Neutrophil (primary cell): Measurements from ENCODE around the gene PSMG4.

Experiments used
- H3K27ac ChIP-seq: fragments of 200-600 bp; sonication (generic); 2 replicates; pipeline ENCODE4 v1.5.1; 2016; ENCODE audit warnings: mild to moderate bottlenecking, moderate library complexity
- H3K27me3 ChIP-seq: fragments of 200-600 bp; sonication (generic); 2 replicates; pipeline ENCODE4 v1.6.0; 2016; ENCODE audit warnings: mild to moderate bottlenecking
- H3K36me3 ChIP-seq: fragments of 200-600 bp; sonication (generic); 2 replicates; pipeline ENCODE4 v1.5.1; 2017
- H3K4me1 ChIP-seq, 2 experiments: fragments of 200-600 bp in 1 of 2; sonication (generic) in 1 of 2; 1 replicate in 1 of 2; 2 replicates in 1 of 2; pipeline versions ENCODE4 v1.5.1 to v1.6.1; 2013 to 2016; ENCODE audit warnings: low read depth in 1 of 2, low read length in 1 of 2, mild to moderate bottlenecking in 1 of 2, moderate library complexity in 1 of 2; ENCODE audit not compliant: control insufficient read depth in 1 of 2, insufficient read depth in 1 of 2
- H3K4me3 ChIP-seq, 2 experiments: fragments of 200-600 bp in 1 of 2; sonication (generic) in 1 of 2; 1 replicate in 1 of 2; 2 replicates in 1 of 2; pipeline ENCODE4 v1.5.1; 2013 to 2016; ENCODE audit warnings: low read depth in 1 of 2, low read length in 1 of 2, mild to moderate bottlenecking in 1 of 2, moderate library complexity in 1 of 2
- H3K9me3 ChIP-seq: fragments of 200-600 bp; sonication (generic); 2 replicates; pipeline ENCODE4 v1.5.1; 2016
- CTCF ChIP-seq: fragments of 200-600 bp; sonication (generic); IDR thresholded peaks from 2 replicates; pipeline ENCODE4 v1.5.1; 2016; ENCODE audit warnings: antibody characterized with exemption

Gene PSMG4

DNA sequence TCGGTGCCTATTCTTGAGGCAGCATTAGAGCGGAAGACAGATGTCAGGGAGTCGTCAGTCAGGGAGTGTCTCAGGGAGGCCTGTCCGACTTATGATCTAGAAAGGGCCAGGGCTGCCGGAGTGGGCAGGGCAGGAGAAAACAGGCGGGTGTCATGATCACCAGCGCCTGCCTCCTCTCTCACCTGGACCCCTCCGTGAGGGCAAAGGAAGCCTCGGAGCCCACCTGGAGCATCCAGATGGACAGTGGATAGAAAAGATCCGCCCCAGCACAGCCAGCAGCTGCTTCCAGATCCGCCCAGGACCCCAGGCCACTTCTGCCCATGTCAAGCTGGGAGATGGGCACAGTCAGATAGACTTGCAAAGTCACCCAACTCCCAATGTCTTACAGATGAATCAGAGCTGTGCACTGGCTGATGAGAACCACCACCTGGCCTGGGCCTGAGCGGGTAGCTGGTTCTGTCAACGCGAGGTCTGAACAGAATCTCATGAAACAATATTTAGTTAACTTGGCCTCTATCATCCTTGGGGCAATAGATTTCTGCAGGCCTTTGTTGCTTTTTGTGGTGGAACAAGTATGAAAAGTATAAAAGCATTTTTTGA is 22.2 kb downstream of the PSMG4 start:
- Histone ChIP-seq H3K9me3 (no peaks in the 10 kb centered on the region), H3K36me3 (no peaks in the 10 kb centered on the region), H3K4me3 (no peak overlapping the region), H3K27me3 (no peaks in the 10 kb centered on the region), H3K27ac (no peak overlapping the region), H3K4me1 (no peaks in the 10 kb centered on the region)
- TF ChIP-seq CTCF, result no peak

DNA sequence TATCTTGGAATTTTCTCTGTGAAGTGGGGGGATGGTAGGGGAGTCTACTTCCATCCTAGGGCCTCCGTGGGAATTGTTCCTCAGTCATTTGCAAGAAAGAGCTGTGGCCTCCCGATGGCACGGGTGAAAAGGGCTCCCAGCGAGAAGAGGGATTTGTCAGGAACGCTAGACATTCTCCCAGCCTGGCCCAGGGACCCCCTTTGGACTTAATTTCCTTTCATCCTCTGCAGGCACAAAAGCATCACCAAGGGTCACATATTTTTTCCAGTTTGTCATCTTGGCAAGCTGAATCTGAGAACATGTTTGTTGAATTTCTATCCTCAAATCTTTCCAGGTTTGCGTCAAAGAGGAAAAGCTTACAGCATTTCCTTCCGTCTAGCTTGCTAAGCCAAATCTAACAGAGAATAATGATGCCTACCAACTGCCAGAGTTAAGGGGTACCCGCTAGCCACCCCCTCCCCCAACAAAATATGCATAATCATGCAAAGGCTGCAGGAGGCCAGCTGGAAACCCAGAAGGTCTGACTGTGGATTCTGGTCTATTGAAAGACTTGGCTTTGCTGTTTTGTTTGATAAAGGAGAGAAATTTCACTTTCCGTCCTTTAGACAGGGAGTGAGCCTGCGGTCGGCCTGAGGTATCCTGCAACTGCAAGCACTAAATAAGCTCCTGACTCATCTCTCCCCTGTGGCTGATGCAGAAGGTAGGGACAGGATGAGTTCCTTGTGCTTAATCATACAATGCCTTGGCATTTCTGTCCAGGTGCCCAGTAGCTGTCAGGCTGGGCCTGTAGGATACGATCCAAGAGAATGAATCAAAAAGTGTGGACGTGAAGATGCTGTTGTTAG is 23.1 kb downstream of the PSMG4 start:
- Histone ChIP-seq H3K4me1 (no peaks in the 10 kb centered on the region), H3K4me3 (no peak overlapping the region), H3K9me3 (no peaks in the 10 kb centered on the region), H3K27me3 (no peaks in the 10 kb centered on the region), H3K27ac (no peak overlapping the region), H3K36me3 (no peaks in the 10 kb centered on the region)
- TF ChIP-seq CTCF, result no peak

DNA sequence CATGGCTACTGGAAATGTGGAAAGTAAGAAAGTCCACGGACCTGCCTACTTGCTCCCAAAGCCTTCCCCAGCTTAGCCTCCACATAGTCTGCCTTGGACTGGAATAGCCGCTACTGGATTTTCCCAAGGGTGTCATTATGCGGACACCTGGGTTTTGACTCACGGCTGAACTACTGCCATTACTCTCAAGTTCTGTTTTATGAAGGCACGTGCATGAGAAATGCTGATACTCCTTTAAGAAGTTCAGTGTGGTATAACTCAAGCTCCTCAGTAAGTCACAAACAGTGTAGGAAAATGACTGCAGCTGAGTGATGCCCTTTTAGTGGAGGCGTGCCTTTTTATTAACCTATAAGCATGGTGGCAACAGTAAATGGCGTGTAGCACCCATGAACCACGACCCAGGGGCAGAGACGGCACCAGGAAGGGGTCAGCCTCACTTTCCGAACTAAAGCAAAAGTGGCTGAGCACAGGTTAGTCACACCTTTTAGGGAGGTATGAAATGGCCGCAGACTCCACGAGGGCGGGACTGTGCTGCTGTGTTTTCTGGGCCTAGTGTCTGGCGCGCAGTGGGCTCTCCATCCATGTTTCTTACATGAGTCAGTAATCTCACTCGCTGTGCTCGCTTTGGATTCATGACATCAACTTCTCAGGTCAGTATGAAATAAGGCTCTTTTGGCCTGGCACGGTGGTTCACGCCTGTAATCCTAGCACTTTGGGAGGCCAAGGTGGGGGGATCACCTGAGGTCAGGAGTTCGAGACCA is 23.9 kb downstream of the PSMG4 start:
- Histone ChIP-seq H3K4me3 (no peak overlapping the region), H3K27me3 (no peaks in the 10 kb centered on the region), H3K27ac (no peak overlapping the region), H3K36me3 (no peaks in the 10 kb centered on the region), H3K9me3 (no peaks in the 10 kb centered on the region), H3K4me1 (no peaks in the 10 kb centered on the region)
- TF ChIP-seq CTCF, result no peak

DNA sequence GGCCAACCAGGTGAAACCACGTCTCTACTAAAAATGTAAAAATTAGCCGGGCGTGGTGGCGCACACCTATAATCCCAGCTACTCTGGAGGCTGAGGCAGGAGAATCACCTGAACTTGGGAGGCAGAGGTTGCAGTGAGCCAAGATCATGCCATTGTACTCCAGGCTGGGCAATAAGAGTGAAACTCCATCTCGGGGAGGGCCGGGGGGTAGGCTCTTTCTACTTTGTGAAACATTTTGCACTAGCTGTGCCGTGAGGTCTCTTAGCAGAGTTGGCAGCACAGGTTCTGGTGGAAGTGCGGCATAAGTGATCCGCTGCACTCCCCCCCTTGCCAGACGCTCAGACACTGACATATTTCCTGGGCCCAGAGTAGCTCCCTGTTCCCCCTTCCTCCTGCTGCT is 24.5 kb downstream of the PSMG4 start:
- Histone ChIP-seq H3K4me3 (no peak overlapping the region), H3K27ac (no peak overlapping the region), H3K9me3 (no peaks in the 10 kb centered on the region), H3K36me3 (no peaks in the 10 kb centered on the region), H3K27me3 (no peaks in the 10 kb centered on the region), H3K4me1 (no peaks in the 10 kb centered on the region)
- TF ChIP-seq CTCF, result no peak

DNA sequence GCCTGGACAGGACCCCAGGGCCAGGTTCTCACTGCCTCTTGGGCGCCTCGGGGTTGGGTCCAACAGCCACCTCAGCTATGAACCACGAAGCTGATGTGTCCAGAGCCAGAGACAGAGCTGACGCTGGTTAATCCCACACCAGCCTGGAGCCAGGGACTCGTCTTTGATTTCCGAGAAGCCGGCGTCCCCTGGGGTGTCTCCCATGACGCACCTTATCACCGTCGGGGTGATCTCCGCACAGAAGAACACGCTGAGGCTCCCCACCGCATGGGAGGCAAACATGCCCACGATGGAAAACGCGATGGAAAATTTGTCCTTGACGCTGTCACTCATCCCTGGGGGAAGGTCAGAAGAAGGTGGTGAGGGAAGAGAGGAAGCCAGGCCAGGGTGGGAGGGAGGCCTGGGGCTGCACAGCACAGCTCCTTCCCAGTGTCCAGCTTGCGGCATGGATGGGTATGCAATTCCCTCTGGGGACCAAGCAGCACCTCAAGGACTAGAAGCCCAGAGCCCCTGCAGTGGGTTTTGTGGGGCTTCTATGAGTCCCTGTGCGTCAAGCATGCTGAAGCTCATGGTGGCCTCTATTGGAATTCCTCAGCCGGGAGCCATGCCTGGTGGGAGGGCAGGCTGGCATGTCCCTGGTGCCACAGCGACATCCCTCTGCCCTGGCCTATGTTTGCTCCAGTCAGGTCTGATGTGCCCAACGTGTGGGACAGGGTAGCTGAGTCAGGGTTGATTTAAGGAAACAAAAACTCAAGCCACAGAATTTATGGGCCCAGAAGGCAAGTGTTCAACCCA is 25.1 kb downstream of the PSMG4 start:
- Histone ChIP-seq H3K4me3 (no peak overlapping the region), H3K36me3 (no peaks in the 10 kb centered on the region), H3K4me1 (no peaks in the 10 kb centered on the region), H3K9me3 (no peaks in the 10 kb centered on the region), H3K27ac (no peak overlapping the region), H3K27me3 (no peaks in the 10 kb centered on the region)
- no peak for TF ChIP-seq CTCF
